GM21723 (cell line): ENCODE results near the gene WDR46.
"Not testable (repeated sequence)": the region's sequence is repeated elsewhere in the genome, so short reads cannot be mapped to it uniquely, and the experiment has no call there.

Experiments
- ATAC-seq: cut with Tn5 transposase; IDR thresholded peaks from one replicate; pipeline ENCODE4 v1.9.1; 2021; ENCODE audit warnings: mild to moderate bottlenecking, moderate library complexity; ENCODE audit not compliant: unreplicated experiment

Gene WDR46

DNA sequence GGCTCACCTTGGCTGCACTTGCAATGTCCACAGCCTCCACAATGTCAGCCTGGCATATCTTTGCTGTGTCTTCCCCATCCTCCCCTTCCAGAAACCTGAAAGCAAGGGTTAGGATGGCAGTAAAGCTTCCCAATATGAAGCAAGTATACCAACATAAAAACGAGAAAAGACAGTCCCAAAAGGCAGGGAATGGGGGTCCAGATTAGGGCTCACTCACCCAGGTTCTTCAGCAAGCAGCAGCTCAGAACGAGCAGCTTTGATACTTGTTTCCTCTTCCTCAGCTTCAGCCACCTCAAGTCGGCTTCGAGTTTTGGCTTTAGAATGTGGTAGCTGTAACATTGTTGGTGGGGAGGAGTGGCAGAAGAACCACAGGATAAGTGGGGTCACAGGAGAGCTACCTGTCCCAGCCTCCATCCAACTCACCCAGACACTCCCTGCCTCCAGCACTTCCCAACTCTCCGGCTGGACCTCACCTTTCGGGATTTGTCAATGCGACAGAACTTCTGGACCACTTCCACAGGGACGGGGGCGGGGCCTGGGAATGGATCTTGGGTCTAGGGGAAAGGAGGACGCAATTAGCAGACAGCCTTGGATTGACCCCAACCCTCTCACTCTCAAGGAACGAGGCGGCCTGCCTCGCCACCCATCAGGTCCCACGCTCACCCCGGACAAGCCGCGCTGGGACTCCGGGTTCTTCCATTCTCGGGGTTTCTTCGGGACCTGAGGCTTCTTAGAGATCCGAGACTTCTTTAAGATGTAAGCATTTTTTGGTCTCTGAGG is 708 bp downstream of the WDR46 start:
- no peak for ATAC-seq

DNA sequence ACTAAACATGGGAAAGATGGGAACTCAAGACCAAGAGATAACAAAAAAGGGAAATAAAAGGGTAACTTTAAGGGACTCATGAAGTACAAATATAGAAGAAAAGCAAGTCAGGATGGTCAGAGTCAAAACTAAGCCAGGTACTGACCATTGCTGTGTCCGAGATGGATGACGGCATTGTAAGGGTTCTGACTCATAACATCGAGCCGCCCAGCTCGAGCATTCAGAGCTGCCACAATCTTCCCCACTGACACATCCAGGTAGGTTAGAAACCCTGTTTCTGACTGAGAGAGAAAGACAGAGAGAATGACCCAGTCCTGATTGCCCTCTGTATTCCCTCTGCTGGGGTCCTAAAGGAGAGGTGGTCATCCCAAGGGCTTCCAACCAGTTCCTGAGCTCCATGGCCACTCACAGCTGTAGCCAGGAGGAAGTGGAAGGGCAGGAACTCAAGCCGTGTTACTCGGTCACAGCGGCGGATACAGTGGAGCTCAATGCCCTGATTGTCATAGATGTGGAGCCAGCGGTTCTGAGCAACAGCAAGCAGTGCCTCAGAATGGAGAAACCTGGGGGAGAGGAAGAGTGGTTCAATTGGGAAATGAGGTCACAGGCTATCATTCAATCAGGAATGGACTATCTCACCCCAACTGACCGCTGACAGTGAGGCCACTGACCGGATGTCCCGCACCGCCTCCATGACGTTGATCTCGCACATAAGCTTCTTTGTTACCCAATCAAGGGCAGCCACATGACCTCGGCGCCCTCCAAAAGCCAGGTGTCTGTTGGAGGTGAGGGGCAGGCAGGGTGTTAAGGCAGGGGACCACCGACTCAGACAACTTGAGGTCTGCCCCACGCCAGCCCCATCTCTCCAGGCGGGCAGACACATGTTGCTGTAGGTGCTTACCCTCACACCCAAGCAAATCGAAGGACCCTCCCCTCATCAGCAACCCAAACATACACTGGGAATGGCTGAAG is 1.8 kb downstream of the WDR46 start:
- ATAC-seq = no peak

DNA sequence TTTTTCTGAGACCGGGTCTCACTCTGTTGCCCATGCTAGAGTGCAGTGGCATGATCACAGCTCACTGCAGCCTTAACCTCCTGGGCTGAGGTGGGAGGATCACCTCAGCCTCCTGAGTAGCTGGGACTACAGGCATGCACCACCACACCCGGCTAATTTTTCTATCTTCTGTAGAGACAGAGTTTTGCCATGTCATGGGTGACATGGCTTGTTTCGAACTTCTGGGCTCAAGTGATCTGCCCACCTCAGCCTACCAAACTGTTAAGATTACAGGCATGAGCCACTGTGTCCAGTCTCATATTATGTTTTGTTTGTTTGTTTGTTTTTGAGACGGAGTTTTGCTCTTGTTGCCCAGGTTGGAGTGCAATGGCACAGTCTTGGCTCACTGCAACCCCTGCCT is 3.8 kb downstream of the WDR46 start:
- ATAC-seq = not testable (repeated sequence)

DNA sequence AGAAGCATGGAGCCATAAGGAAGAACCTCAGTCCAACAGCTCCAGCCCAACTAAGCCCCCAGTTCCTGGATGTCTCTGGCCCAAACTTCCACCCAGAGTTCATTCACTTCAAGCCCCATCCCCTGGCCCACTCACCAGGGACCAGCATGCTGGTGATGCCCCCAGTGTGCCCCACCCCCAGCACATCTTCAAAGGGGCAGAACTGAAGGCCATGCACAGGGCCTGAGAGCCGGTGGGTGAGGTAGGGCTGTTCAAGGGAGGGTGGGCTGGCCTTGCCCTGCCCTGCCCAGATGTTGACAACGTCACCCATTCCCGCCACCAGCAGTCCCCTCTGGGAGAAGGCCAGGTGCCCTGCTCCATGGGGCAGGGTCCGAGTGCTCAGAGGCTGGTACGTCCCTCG is 8.5 kb downstream of the WDR46 start:
- ATAC-seq = no peak

DNA sequence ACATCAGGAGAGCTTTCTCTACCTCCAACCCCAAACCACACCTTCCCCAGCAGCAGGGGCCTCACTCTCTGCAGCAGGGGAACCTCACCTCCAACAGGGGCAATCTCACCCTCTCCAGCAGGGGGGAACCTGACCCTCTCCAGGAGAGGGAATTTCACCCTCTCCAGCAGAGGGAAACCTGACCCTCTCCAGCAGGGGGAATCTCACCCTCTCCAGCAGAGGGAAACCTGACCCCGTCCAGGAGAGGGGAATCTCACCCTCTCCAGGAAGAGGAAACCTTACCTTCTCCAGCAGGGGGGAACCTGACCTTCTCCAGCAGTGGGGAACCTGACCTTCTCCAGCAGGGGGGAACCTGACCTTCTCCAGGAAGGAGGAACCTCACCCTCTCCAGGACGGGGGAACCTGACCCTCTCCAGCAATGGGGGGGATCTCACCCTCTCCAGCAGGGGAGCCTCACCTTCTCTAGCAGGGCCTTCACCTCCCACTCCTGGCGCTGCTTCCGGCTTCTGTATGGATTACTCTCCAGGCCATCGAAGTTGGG is 9.0 kb downstream of the WDR46 start:
- no peak for ATAC-seq

DNA sequence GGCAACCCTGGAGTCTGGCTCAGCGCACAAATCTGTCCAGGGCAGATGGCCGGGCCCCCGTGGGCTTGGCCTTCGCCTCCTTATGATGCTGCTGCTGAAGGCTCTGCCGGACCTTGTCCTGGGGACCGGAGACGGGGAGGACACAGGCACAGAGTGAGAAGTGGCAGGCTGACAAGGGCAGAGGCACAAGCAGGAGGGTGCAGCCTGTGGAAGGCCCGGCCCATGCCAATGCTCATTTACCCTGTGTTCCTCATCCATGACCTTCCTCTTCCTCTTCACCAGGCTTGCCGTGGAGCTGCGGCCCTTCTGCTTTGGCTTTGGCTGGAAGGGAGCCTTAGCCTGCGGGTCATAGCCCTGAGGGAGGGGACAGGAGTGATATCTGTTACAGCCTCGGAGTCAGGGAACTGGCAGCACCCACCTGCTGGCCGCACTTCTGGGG is 9.8 kb downstream of the WDR46 start:
- ATAC-seq = no peak

DNA sequence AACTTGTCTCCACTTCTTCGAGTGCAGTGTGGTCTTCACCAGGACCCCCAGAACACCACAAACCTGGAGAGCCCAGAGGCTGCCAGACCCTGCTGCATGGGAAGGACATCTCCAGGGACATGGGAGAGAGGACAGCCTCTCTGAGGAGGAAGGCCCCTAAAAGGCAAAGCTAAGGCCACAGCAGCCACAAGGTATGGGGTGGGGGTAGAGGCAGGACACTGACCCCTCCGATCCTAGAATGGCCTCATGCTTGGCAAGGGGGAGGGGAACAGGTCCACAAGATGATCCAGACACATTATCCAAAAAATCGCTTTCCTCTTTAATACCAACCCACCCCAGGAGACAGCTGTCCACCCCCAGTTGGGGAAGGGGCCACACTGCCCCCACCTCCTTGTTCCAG is 10.2 kb downstream of the WDR46 start:
- ATAC-seq = no peak

DNA sequence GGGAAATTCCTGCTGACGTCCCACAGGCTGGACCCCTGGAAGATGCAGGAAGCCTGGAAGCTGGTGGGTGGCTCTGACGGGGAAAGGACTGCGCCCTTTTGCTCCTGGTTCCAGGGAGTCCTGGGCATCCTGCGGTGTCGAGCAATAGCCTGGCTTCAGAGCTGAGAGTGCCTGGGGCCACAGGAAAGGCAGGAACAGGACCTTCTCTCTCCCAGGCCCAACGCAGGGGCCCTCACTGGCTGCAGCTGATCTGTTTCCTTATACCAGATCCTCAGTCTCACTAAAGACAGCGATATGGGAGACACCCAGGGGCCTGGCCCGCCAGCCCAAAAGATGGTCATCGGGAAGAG is 10.7 kb downstream of the WDR46 start:
- ATAC-seq = no peak

DNA sequence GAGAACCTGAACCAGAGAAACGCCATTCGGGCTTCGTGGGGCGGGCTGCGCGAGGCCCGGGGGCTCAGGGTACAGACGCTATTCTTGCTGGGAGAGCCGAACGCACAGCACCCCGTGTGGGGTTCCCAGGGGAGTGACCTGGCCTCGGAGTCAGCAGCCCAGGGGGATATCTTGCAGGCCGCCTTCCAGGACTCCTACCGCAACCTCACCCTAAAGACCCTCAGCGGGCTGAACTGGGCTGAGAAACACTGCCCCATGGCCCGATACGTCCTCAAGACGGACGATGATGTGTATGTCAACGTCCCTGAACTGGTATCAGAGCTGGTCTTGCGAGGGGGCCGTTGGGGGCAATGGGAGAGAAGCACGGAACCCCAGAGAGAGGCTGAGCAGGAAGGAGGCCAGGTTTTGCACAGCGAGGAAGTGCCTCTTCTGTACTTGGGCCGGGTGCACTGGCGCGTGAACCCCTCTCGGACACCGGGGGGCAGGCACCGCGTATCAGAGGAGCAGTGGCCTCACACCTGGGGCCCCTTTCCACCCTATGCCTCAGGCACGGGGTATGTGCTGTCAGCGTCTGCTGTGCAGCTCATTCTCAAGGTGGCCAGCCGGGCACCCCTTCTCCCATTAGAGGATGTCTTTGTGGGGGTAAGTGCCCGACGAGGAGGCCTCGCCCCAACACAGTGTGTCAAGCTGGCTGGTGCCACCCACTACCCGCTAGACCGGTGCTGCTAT is 11.2 kb downstream of the WDR46 start:
- ATAC-seq = peak; percentile 19

DNA sequence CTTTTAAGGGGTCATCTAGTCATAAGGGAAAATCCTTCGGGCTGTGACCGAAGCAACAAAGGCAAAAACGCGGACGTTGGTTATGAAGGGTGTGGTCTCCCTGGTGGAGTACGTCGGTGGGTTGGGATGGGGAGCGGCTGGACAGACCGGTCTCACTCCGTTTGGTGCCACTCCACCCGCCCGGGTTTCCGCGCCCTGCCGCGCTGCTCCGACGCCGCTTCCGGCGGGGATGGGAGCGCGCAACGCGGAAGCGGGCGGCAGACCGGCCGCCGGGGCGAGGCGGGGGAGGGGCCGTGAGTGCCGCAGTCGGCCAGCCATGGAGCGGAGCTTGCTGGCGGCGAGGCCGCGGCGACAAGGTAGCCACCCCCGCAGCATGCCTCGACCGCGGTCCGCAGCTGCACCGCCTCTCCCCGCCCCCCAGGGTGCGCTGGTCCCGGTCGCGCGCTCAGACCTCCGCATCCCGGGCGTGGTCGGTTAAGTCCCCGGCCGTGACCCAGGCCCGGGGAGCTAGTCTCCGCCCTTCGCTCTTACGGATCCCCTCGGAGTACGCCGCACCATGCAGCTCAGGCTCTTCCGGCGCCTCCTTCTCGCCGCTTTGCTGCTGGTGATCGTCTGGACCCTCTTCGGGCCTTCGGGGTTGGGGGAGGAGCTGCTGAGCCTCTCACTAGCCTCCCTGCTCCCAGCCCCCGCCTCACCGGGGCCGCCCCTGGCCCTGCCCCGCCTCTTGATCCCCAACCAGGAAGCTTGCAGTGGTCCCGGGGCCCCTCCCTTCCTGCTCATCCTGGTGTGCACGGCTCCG is 12.0 kb downstream of the WDR46 start, which contains the start of gene B3GALT4:
Gene B3GALT4, plus strand, starts transcription at position 260 of the 799 bp plus-strand sequence. Its CDS starts 297 bp downstream, at position 557.
- peak; percentile 68 for ATAC-seq

DNA sequence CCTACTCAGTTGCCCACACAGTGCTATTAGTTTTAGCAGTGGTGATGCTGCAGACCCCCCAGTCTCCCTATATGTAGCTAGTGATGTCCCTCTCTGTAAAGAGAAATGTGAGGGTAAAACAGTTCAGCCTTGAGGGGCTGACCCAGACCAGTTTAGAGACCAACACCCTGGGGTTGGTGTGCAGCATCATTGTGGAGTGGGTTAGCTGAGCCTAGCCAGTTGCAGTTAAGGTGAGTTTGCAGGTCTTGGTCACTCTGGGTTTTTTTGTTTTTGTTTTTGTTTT is 12.5 kb downstream of the WDR46 start:
- no peak for ATAC-seq

DNA sequence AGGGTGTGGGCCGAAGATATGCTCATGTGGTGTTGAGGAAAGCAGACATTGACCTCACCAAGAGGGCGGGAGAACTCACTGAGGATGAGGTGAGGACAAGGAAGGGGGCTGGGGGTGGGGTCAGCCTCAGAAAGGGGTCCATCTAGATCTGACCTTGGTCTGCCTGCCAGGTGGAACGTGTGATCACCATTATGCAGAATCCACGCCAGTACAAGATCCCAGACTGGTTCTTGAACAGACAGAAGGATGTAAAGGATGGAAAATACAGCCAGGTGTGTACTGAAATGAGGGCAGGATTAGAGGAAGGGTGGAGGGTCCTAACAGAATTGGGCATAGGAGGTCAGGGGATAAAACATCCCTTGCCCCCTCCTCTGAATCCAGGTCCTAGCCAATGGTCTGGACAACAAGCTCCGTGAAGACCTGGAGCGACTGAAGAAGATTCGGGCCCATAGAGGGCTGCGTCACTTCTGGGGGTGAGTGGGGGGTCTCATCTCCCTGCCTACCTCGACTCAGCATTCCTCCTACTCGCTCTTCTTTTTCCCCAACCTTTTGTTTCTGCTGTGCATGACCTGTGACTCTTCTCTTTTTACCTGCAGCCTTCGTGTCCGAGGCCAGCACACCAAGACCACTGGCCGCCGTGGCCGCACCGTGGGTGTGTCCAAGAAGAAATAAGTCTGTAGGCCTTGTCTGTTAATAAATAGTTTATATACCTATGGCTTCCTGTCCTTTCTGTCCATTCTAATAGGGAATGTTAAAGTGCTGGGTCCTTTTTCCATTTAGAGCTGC is 13.1 kb downstream of the WDR46 start:
- not testable (repeated sequence) for ATAC-seq

DNA sequence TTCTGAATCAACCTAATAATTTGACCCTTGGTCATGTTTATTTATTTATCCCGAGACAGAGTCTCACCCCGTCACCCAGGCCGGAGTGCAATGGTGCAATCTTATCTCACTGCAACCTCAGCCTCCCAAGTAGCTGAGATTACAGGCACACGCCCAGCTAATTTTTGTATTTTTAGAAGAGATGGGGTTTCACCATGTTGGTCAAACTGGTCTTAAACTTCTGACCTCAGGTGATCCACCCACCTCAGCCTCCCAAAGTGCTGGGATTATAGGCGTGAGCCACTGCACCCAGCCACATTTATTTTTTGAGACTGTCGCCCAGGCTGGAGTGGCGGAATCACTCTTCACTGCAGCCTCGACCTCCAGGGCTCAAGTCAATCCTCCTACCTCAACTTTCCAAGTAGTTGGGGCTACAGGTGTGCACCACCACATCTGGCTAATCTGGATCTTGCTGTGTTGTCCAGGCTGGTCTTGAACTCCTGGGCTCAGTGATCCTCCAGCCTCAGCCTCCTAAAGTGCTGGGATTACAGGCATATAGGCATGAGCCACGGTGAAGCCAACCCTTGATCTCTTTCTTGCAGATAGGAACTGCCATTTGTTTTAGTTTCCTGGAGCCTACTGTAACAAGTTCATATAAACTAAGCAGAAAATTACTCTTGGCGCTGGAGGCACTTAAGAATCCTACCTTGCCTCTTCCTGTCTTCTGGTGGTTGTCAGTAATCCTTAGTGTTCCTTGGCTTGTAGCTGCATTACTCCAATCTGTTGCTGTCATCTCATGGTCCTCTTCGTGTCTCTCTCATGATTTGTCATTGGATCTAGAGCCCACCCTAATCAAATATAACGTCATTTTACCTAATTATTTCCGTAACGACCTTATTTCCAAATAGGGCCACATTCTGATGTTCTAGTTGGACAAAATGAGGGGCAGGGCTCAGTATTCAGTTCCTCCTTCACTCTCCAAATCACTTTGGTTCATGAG is 14.8 kb downstream of the WDR46 start:
- no peak for ATAC-seq

DNA sequence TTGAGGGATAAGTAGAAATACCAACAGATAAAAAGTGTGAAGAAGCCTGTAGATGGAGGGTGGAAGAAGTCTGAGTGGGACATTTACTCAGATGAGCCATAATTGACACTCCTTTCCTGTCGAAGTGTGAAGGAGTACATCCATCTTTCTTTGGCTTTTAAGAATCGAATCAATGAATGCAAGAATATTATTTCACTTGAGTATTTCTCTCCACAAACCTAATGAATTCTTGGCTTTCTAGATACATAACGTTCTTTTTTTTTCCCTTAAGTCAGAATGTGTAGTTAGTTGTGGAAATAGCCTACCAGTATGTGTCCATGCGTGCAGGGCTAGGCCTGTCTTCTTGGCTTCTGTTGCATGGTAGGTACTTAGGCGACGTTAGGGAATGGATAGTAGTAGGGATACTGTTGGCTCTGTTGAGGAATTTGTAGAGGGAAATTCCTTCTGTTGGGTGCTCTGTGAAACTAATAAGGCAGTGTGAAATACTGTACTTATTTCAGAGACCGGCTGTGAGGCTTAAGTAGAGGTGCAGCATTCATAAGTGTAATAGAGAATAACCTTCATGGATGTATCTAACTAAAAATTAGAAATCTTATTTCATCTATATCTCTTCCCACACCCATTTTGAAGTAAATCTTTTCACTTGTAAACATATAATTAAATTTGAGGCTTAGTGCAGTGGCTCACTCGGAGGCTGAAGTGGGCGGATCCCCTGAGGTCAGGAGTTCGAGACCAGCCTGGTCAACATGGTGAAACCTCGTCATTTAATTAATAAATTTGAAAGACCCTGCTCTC is 15.7 kb downstream of the WDR46 start:
- ATAC-seq = no peak

DNA sequence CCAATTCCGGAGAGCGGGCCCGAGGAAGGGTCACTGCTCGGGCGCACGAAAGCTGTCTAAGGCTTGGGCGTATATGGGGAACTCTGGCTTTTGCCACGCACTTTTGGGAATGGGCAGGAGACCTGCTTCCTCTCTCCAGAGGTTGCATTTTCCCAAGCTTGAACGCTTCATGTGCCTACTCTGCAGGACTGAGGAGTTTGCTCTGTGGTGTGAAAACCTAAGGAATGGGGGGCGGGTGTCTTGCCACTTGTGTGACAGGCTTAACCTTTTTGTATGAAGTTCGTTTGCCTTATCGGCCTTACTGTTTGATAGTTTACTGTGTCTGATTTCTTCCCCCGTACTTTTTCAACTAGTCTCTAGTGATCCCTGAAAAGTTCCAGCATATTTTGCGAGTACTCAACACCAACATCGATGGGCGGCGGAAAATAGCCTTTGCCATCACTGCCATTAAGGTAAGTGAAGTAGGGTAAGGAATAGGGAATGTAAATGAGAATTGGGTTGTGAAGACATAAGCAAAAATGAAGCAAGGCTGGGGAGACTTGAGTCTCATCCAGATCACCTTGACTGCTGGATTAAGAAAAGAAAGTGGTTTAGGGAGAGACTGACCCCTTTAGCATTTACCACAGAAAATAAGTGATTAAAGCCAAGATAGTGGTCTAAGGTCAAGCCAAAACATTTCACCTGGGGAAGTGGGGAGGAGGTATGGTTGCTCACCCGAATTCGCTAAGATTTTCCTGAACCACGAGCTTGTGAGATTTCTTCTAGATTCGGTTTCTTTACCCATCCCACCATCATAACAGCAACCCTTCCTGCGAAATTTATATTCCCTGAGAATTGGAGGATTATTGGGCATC is 16.5 kb downstream of the WDR46 start:
- ATAC-seq = no peak

DNA sequence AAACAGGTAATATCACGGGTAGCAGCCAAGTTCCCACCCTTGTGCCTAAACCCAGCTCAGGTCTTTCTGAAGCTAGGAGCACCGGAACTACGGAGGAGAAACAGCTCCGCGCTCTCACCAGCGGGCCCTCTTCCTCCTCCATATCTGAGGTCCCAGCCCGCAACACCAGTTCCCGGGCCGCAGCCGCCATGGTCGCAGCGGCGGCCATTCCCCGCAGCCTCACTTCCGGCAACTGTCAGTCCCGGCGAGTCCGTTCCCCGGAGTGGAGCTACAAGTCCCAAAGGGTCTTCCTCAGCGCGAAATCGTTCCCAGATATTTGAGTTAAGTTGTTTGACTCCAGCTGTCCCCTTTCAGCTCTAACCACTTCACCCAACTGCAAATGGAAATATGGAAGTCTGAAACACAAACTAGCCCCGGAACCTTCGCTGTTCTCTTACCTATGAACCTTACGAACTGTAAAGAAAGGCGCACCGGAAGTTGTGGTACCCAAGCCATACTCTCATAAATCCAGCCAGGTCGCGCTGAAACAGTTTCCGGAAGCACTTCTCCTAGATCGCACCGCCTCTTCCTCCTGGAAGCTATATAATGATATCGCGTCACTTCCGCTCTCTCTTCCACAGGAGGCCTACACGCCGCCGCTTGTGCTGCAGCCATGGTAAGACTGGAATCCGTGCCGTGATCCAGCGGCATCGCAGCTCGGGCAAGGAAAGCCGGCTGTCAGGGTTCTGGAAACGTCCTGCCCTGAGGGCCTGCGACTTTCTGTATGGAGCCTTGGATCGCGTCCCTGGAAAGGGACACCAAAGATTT is 17.4 kb downstream of the WDR46 start, which contains the start of the genes RPS18 and VPS52:
Gene RPS18, plus strand, starts transcription at position 608 of the 807 bp plus-strand sequence. Its CDS starts 45 bp downstream, at position 653.
Gene VPS52, minus strand, starts transcription at position 409 of the 807 bp plus-strand sequence. Its CDS starts 201 bp downstream, at position 208.
- peak; percentile 70 for ATAC-seq
